Panc1 (cell line): ENCODE results near the gene MAP3K1. TPM values are rescaled to one million over a fixed set of nuclear protein-coding genes. Genes with fewer than 3 reads are reported as not detected.

Experiments
- ATAC-seq: fragments of 200-7000 bp; cut with Tn5 transposase; 2 replicates; pipeline ENCODE4 v1.9.1; 2020; ENCODE audit warnings: mild to moderate bottlenecking, moderate library complexity
- BruUV-seq: library from RNA; stranded (reverse); fragments of 400-500 nt; replicated peaks from 2 replicates; lab custom pipeline; 2021; lab: Mats Ljungman, UMichigan
- CTCF ChIA-PET: fragments of 300-600 bp; sonication (Branson Sonifier 250); formaldehyde crosslinking; loops from one replicate; lab custom pipeline; 2022; ENCODE audit warnings: antibody characterized with exemption; lab: Charles Lee
- POLR2A ChIA-PET: fragments of 300-600 bp; sonication (Branson Sonifier 250); formaldehyde crosslinking; loops from one replicate; lab custom pipeline; 2022; ENCODE audit warnings: antibody characterized with exemption; lab: Charles Lee
- DNase-seq: peaks from one replicate; pipeline ENCODE4 v3.0.0-alpha.2; 2010; ENCODE audit warnings: low read depth, low spot score
- H3K27ac ChIP-seq: 2 replicates; pipeline ENCODE4 v1.5.1; 2011; ENCODE audit warnings: mild to moderate bottlenecking, low read length, inconsistent platforms
- H3K27me3 ChIP-seq: fragments of 200-500 bp; sonication (Bioruptor generic); 2 replicates; pipeline ENCODE4 v1.6.0; 2014; ENCODE audit warnings: low read length, inconsistent platforms; ENCODE audit not compliant: control insufficient read depth, insufficient read depth
- H3K36me3 ChIP-seq: fragments of 200-500 bp; sonication (Bioruptor generic); 2 replicates; pipeline ENCODE4 v1.5.1; 2014; ENCODE audit warnings: inconsistent platforms, mild to moderate bottlenecking, low read length, moderate library complexity; ENCODE audit not compliant: control insufficient read depth, insufficient read depth
- H3K4me1 ChIP-seq: 2 replicates; pipeline ENCODE4 v1.5.1; 2011; ENCODE audit warnings: inconsistent platforms, mild to moderate bottlenecking, low read length, moderate library complexity; ENCODE audit not compliant: control insufficient read depth, insufficient read depth
- H3K4me3 ChIP-seq, 2 experiments: 2 replicates each; pipeline ENCODE4 v1.5.1; 2011 to 2012; ENCODE audit warnings: low read depth in 2 of 2, low read length in 2 of 2, mild to moderate bottlenecking in 2 of 2, inconsistent platforms in 1 of 2, moderate library complexity in 1 of 2
- H3K9me3 ChIP-seq: fragments of 200-500 bp; sonication (Bioruptor generic); 2 replicates; pipeline ENCODE4 v1.5.1; 2014; ENCODE audit warnings: low read depth, mild to moderate bottlenecking, inconsistent platforms, low read length, moderate library complexity; ENCODE audit not compliant: control insufficient read depth, insufficient read depth
- CTCF ChIP-seq: fragments of 450-650 bp; IDR thresholded peaks from 2 replicates; pipeline ENCODE4 v1.5.1; 2017; ENCODE audit warnings: mild to moderate bottlenecking
- POLR2AphosphoS5 ChIP-seq: IDR thresholded peaks from 2 replicates; pipeline ENCODE4 v1.6.1; 2012; ENCODE audit warnings: mild to moderate bottlenecking, low read depth, low read length, moderate library complexity
- REST ChIP-seq, 2 experiments: IDR thresholded peaks; 2 replicates each; pipeline ENCODE4 v1.6.1; 2011 to 2012; ENCODE audit warnings: low read depth in 2 of 2, control low read depth in 1 of 2, low read length in 1 of 2, mild to moderate bottlenecking in 1 of 2, moderate library complexity in 1 of 2; ENCODE audit not compliant: insufficient read depth in 1 of 2
- SIN3A ChIP-seq: IDR thresholded peaks from 2 replicates; pipeline ENCODE4 v1.6.1; 2012; ENCODE audit warnings: low read depth, mild to moderate bottlenecking, low read length, moderate library complexity, borderline replicate concordance; ENCODE audit not compliant: insufficient read depth
- TCF7L2 ChIP-seq: IDR thresholded peaks from 2 replicates; pipeline ENCODE4 v1.6.1; 2011; ENCODE audit warnings: mild to moderate bottlenecking, low read depth, low read length, inconsistent platforms
- in situ Hi-C: cut with HindIII; loops from 2 replicates; pipeline ENCODE4 v1.10.0; 2016; ENCODE audit warnings: low sequenced_read_pairs, low pct_unique_long_range_greater_than_20kb
- intact Hi-C: fragments of 100-400 bp; cut with micrococcal nuclease; formaldehyde crosslinking; loops from one replicate; pipeline ENCODE4 v1.10.0; 2022; ENCODE audit not compliant: unreplicated experiment
- total RNA-seq: library from RNA; stranded (reverse); gene quantifications from one replicate; pipeline ENCODE4 v1.2.1, GENCODE V29; 2021; ENCODE audit not compliant: unreplicated experiment

MAP3K1 gene
- total RNA-seq, 1 experiment from 2014 or later: 6.2 TPM

GRCh38 chr5:56852228-56853000, 37.1 kb downstream of the MAP3K1 start:
- no TSS peak for BruUV-seq
- H3K4me1 ChIP-seq: 0 out of 2 replicates have a peak, but pooled peaks cover 2% of the 10 kb centered on the region

GRCh38 chr5:56853698-56854097, 38.3 kb downstream of the MAP3K1 start:
- in situ Hi-C loops (no loop called here), intact Hi-C loops (no loop called here)
- no peaks in the 10 kb centered on the region for H3K9me3 ChIP-seq
- H3K27ac ChIP-seq: no peak overlapping the region
- ATAC-seq (no peak), DNase-seq (no peak)
- BruUV-seq: no TSS peak
- POLR2A ChIA-PET: no interaction called here
- no peaks in the 10 kb centered on the region for H3K27me3 ChIP-seq
- TF ChIP-seq POLR2AphosphoS5: no peak
- no peak for TF ChIP-seq REST (IDR thresholded peaks at IDR 0.05; ENCODE audit: insufficient read depth in 1 of 2, low read depth in 2 of 2, low read length in 1 of 2)
- no peak for TF ChIP-seq TCF7L2
- no peak for TF ChIP-seq SIN3A
- no peak for TF ChIP-seq CTCF
- CTCF ChIA-PET: interaction anchor here (0.6 kb wide), 2 partner anchors 33 to 586 kb away, joined by 3 to 6 read pairs; no protein-coding TSS in a partner anchor
- H3K4me1 ChIP-seq: 0 out of 2 replicates have a peak, but pooled peaks cover 2% of the 10 kb centered on the region
- no peaks in the 10 kb centered on the region for H3K36me3 ChIP-seq
- H3K4me3 ChIP-seq: no peak overlapping the region

More at GRCh38 chr5:56852228-56853000, 37.1 kb downstream of the MAP3K1 start:
- DNase-seq (no peak), ATAC-seq (no peak)
- Histone ChIP-seq H3K27me3 (no peaks in the 10 kb centered on the region), H3K4me3 (no peak overlapping the region), H3K36me3 (no peaks in the 10 kb centered on the region), H3K27ac (no peak overlapping the region), H3K9me3 (no peaks in the 10 kb centered on the region)
- in situ Hi-C loops (no loop called here), intact Hi-C loops (no loop called here)
- ChIA-PET CTCF (no interaction called here), POLR2A (no interaction called here)
- TF ChIP-seq TCF7L2 (no peak), CTCF (no peak), POLR2AphosphoS5 (no peak), SIN3A (no peak), REST (IDR thresholded peaks at IDR 0.05; ENCODE audit: insufficient read depth in 1 of 2, low read depth in 2 of 2, low read length in 1 of 2) (no peak)
